ENCODE data around the gene AGBL3.

The AGBL3 gene

GRCh38 chr7:134995239-134996096 lies 9.2 kb downstream of the AGBL3 start:
- Histone ChIP-seq H3K27me3 (ENCODE audit: control insufficient read depth, low read length) (no peaks in the 10 kb centered on the region), H3K36me3 (ENCODE audit: control insufficient read depth, low read length) (peaks cover 57% of the 10 kb centered on the region), H4K20me1 (ENCODE audit: control insufficient read depth, insufficient read depth, low read depth, low read length) (no peaks in the 10 kb centered on the region), H3K4me1 (ENCODE audit: control insufficient read depth, low read length) (no peaks in the 10 kb centered on the region), H3K27ac (ENCODE audit: low read depth, low read length) (no peak overlapping the region), H3K4me3 (ENCODE audit: low read length) (no peak overlapping the region), H3K4me2 (ENCODE audit: low read length) (no peak overlapping the region), H3K79me2 (ENCODE audit: control insufficient read depth, low read length) (peaks cover 8% of the 10 kb centered on the region), H3K9me2 (replicated peaks; ENCODE audit: control insufficient read depth, low read length) (no peaks in the 10 kb centered on the region), H3K9me3 (ENCODE audit: control insufficient read depth, insufficient read depth, low read length) (no peaks in the 10 kb centered on the region), H3F3A (ENCODE audit: control insufficient read depth, insufficient read depth) (no peaks in the 10 kb centered on the region)
- TF ChIP-seq EZH2phosphoT487 (IDR thresholded peaks at IDR 0.05; ENCODE audit: borderline replicate concordance, low read length), result no peak
- TF ChIP-seq, protein P1, sequence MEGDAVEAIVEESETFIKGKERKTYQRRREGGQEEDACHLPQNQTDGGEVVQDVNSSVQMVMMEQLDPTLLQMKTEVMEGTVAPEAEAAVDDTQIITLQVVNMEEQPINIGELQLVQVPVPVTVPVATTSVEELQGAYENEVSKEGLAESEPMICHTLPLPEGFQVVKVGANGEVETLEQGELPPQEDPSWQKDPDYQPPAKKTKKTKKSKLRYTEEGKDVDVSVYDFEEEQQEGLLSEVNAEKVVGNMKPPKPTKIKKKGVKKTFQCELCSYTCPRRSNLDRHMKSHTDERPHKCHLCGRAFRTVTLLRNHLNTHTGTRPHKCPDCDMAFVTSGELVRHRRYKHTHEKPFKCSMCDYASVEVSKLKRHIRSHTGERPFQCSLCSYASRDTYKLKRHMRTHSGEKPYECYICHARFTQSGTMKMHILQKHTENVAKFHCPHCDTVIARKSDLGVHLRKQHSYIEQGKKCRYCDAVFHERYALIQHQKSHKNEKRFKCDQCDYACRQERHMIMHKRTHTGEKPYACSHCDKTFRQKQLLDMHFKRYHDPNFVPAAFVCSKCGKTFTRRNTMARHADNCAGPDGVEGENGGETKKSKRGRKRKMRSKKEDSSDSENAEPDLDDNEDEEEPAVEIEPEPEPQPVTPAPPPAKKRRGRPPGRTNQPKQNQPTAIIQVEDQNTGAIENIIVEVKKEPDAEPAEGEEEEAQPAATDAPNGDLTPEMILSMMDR (IDR thresholded peaks at IDR 0.05; ENCODE audit: low read depth, low read length, poor library complexity, severe bottlenecking), result no peak

DNA sequence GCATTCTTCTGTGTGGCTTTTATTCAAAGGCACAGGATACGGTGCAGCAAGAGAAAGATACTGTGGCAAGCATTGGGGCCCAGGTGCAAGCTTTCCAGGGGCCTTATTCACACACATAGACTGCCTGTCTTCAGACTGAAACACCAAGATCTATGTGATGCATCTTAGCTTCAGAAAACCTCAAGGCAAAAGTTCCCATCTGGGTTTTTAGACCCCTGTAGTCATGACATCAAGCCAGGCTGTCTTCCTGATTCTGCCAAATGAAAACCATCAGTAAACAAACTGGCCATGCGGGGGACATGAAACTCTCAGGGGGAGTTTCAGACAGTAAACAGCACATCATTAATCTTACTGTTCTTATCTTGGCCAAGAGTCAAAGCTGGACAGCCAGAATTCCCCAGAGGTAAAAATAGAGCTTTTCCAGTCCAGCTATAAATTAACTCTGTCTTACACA lies 9.8 kb downstream of the AGBL3 start:
- H3K9me2 ChIP-seq (replicated peaks; ENCODE audit: control insufficient read depth, low read length), result no peaks in the 10 kb centered on the region
- TF ChIP-seq, protein P1 (IDR thresholded peaks at IDR 0.05; ENCODE audit: low read depth, low read length, poor library complexity, severe bottlenecking), result no peak
- TF ChIP-seq EZH2phosphoT487 (IDR thresholded peaks at IDR 0.05; ENCODE audit: borderline replicate concordance, low read length), result no peak
- H3K27me3 ChIP-seq (ENCODE audit: control insufficient read depth, low read length), result no peaks in the 10 kb centered on the region
- no peaks in the 10 kb centered on the region for H3K9me3 ChIP-seq (ENCODE audit: control insufficient read depth, insufficient read depth, low read length)
- no peak overlapping the region for H3K27ac ChIP-seq (ENCODE audit: low read depth, low read length)
- H3F3A ChIP-seq (ENCODE audit: control insufficient read depth, insufficient read depth), result no peaks in the 10 kb centered on the region
- no peak overlapping the region for H3K4me3 ChIP-seq (ENCODE audit: low read length)
- H3K4me2 ChIP-seq (ENCODE audit: low read length), result no peak overlapping the region
- H3K79me2 ChIP-seq (ENCODE audit: control insufficient read depth, low read length), result peaks cover 1% of the 10 kb centered on the region; the same call in 1 of the 2 replicates
- H3K4me1 ChIP-seq (ENCODE audit: control insufficient read depth, low read length), result no peaks in the 10 kb centered on the region
- H3K36me3 ChIP-seq (ENCODE audit: control insufficient read depth, low read length), result peaks cover 51% of the 10 kb centered on the region
- H4K20me1 ChIP-seq (ENCODE audit: control insufficient read depth, insufficient read depth, low read depth, low read length), result no peaks in the 10 kb centered on the region

- Histone ChIP-seq H4K20me1 (ENCODE audit: control insufficient read depth, insufficient read depth, low read depth, low read length) (no peaks in the 10 kb centered on the region), H3K4me1 (ENCODE audit: control insufficient read depth, low read length) (no peaks in the 10 kb centered on the region), H3K9me2 (replicated peaks; ENCODE audit: control insufficient read depth, low read length) (no peaks in the 10 kb centered on the region), H3K27ac (ENCODE audit: low read depth, low read length) (no peak overlapping the region), H3K4me2 (ENCODE audit: low read length) (no peak overlapping the region), H3F3A (ENCODE audit: control insufficient read depth, insufficient read depth) (no peaks in the 10 kb centered on the region), H3K79me2 (ENCODE audit: control insufficient read depth, low read length) (no peaks in the 10 kb centered on the region), H3K4me3 (ENCODE audit: low read length) (no peak overlapping the region), H3K9me3 (ENCODE audit: control insufficient read depth, insufficient read depth, low read length) (no peaks in the 10 kb centered on the region), H3K27me3 (ENCODE audit: control insufficient read depth, low read length) (no peaks in the 10 kb centered on the region), H3K36me3 (ENCODE audit: control insufficient read depth, low read length) (peaks cover 45% of the 10 kb centered on the region)
- TF ChIP-seq EZH2phosphoT487 (IDR thresholded peaks at IDR 0.05; ENCODE audit: borderline replicate concordance, low read length), result no peak
- TF ChIP-seq, protein P1 (IDR thresholded peaks at IDR 0.05; ENCODE audit: low read depth, low read length, poor library complexity, severe bottlenecking), result no peak
Observed at GRCh38 chr7:134997214-134997885, 11.0 kb downstream of the AGBL3 start.

All from DOHH2 (cell line).